OCI-LY3 (cell line): Measurements from ENCODE around the gene IRGQ.

Experiments used
- H2AFZ ChIP-seq: fragments of 200-600, 300-600 bp; shearing (Covaris generic); 2 replicates; pipeline ENCODE4 v1.6.0; 2014; ENCODE audit warnings: antibody characterized with exemption, low read depth, low read length
- H3K27ac ChIP-seq: fragments of 200-600, 300-600 bp; sonication (generic); 2 replicates; pipeline ENCODE4 v1.5.1; 2014; ENCODE audit warnings: mild to moderate bottlenecking, low read length, moderate library complexity, mixed read lengths
- H3K27me3 ChIP-seq: fragments of 200-600, 300-600 bp; sonication (generic); 2 replicates; pipeline ENCODE4 v1.6.1; 2014; ENCODE audit warnings: low read depth, low read length, mixed read lengths
- H3K36me3 ChIP-seq: fragments of 200-600, 300-600 bp; sonication (generic); replicated peaks from 2 replicates; pipeline ENCODE3; 2014; ENCODE audit warnings: low read depth, low read length, mixed read lengths
- H3K4me1 ChIP-seq: fragments of 300-600, 200-600 bp; sonication (generic); 2 replicates; pipeline ENCODE4 v1.6.1; 2014; ENCODE audit warnings: low read length, mixed read lengths
- H3K4me2 ChIP-seq: fragments of 200-600, 300-600 bp; sonication (generic); 2 replicates; pipeline ENCODE4 v1.6.1; 2014; ENCODE audit warnings: low read length, mixed read lengths
- H3K4me3 ChIP-seq: fragments of 300-600, 200-600 bp; sonication (generic); 2 replicates; pipeline ENCODE4 v1.5.1; 2014; ENCODE audit warnings: antibody characterized with exemption, mild to moderate bottlenecking, low read length, moderate library complexity
- H3K79me2 ChIP-seq: fragments of 300-600, 200-600 bp; shearing (Covaris generic); 2 replicates; pipeline ENCODE4 v1.6.1; 2014; ENCODE audit warnings: mild to moderate bottlenecking, low read length, mixed read lengths
- H3K9ac ChIP-seq: fragments of 300-600, 200-600 bp; shearing (Covaris generic); 2 replicates; pipeline ENCODE4 v1.6.0; 2014; ENCODE audit warnings: mild to moderate bottlenecking, low read length, moderate library complexity
- H3K9me3 ChIP-seq: fragments of 200-600, 300-600 bp; shearing (Covaris generic); 2 replicates; pipeline ENCODE4 v1.6.1; 2014; ENCODE audit warnings: low read length, mixed read lengths; ENCODE audit not compliant: insufficient read depth
- H4K20me1 ChIP-seq: fragments of 200-600, 300-600 bp; sonication (generic); 2 replicates; pipeline ENCODE4 v1.6.1; 2016; ENCODE audit warnings: low read length, mixed read lengths; ENCODE audit not compliant: insufficient read depth
- EZH2phosphoT487 ChIP-seq: fragments of 200-600 bp; shearing (Covaris generic); IDR thresholded peaks from 2 replicates; pipeline ENCODE4 v1.6.1; 2018; ENCODE audit warnings: antibody characterized with exemption, mixed run types, low read depth
- TF ChIP-seq, protein P1 (sequence below): fragments of 200-600, 300-600 bp; sonication (generic); IDR thresholded peaks from 2 replicates; pipeline ENCODE4 v1.5.1; 2014; ENCODE audit warnings: antibody characterized with exemption, low read length, low read depth

IRGQ gene

DNA sequence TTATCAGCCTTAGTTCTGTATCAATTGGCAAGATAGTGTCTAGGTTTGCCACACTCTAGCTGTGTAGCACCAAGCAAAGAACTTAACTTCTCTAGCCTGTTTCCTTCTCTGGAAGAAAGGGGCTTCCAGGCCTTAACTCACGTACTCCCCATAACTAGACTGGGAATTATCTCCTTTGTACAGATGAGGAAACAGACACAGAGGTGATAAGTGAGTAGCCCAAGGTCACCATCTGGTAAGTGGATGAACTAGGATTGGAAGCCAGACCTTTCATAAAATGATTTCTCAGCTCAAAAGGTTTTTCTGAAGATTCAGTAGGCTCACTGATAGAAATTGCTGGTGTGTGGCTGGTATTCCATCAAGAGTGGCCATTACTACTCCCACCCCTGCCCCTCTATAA is 20.4 kb upstream of the IRGQ start:
- H3K9ac ChIP-seq, result no peak overlapping the region
- no peak overlapping the region for H2AFZ ChIP-seq
- H3K36me3 ChIP-seq, result peaks cover 12% of the 10 kb centered on the region
- H3K9me3 ChIP-seq, result no peaks in the 10 kb centered on the region
- TF ChIP-seq, protein P1, sequence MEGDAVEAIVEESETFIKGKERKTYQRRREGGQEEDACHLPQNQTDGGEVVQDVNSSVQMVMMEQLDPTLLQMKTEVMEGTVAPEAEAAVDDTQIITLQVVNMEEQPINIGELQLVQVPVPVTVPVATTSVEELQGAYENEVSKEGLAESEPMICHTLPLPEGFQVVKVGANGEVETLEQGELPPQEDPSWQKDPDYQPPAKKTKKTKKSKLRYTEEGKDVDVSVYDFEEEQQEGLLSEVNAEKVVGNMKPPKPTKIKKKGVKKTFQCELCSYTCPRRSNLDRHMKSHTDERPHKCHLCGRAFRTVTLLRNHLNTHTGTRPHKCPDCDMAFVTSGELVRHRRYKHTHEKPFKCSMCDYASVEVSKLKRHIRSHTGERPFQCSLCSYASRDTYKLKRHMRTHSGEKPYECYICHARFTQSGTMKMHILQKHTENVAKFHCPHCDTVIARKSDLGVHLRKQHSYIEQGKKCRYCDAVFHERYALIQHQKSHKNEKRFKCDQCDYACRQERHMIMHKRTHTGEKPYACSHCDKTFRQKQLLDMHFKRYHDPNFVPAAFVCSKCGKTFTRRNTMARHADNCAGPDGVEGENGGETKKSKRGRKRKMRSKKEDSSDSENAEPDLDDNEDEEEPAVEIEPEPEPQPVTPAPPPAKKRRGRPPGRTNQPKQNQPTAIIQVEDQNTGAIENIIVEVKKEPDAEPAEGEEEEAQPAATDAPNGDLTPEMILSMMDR, result no peak
- no peak for TF ChIP-seq EZH2phosphoT487
- H3K4me2 ChIP-seq, result no peak overlapping the region
- no peak overlapping the region for H3K27ac ChIP-seq
- peaks cover 24% of the 10 kb centered on the region for H3K79me2 ChIP-seq
- H3K27me3 ChIP-seq, result no peaks in the 10 kb centered on the region
- peaks cover 5% of the 10 kb centered on the region for H3K4me1 ChIP-seq
- H4K20me1 ChIP-seq, result no peaks in the 10 kb centered on the region
- no peak overlapping the region for H3K4me3 ChIP-seq

DNA sequence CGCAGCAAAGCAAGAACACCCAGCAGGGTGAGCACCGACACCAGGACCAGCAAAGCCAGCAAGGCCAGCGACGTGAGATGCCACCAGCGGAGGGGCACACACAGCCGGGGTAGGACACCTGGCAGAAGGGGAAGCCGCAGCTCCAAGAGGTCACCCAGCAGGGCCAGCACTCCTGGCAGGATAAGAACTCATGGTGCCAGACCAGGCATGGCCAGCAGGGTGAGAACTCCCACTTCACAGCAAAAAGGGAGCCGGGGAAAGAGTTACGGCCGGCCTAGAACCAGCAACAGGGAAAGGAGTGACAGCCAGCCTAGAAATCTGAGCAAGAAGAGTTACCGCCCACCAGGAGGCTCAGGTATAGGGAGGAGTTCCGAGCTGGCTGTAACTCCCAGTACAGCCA is 16.4 kb upstream of the IRGQ start:
- no peak overlapping the region for H3K27ac ChIP-seq
- H3K9me3 ChIP-seq, result no peaks in the 10 kb centered on the region
- no peak overlapping the region for H3K4me2 ChIP-seq
- no peaks in the 10 kb centered on the region for H3K4me1 ChIP-seq
- H4K20me1 ChIP-seq, result no peaks in the 10 kb centered on the region
- peaks cover 10% of the 10 kb centered on the region for H3K36me3 ChIP-seq
- no peak overlapping the region for H3K4me3 ChIP-seq
- H3K79me2 ChIP-seq, result no peaks in the 10 kb centered on the region; the same call in 1 of the 2 replicates
- TF ChIP-seq EZH2phosphoT487, result no peak
- H3K9ac ChIP-seq, result no peak overlapping the region
- H3K27me3 ChIP-seq, result no peaks in the 10 kb centered on the region
- no peak overlapping the region for H2AFZ ChIP-seq

DNA sequence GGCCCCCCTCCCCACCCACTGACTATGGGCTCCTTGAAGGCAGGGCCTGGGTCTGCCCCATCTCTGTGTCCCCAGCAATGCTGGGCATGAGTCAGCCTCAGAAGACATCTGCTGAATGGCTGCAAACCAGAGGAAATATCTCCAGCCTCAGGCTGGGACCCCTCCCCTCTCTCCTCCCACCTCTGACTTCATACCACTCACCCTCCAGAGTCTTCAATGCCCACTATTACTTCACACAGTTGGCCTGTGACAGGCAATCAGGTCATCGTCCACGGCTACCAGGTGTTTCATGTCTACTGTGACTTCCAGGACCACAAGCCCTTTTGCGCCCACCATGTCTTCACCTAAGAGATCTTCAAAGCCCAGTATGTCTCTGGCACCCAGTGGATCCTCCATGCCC is 15.9 kb upstream of the IRGQ start, which contains the start of gene SRRM5:
Gene SRRM5 (plus strand): TSS at position 301 of the 400 bp plus-strand sequence. CDS start 34 bp downstream, at position 335.
- Histone ChIP-seq H3K27me3 (no peaks in the 10 kb centered on the region), H3K27ac (no peak within 1 kb of the TSS), H3K9ac (no peak within 1 kb of the TSS), H3K79me2 (no peaks in the 10 kb centered on the region), H3K4me3 (no peak within 1 kb of the TSS), H3K9me3 (no peaks in the 10 kb centered on the region), H3K36me3 (peaks cover 11% of the 10 kb centered on the region), H2AFZ (no peak within 1 kb of the TSS), H3K4me2 (no peak within 1 kb of the TSS), H4K20me1 (no peaks in the 10 kb centered on the region), H3K4me1 (no peaks in the 10 kb centered on the region)
- TF ChIP-seq EZH2phosphoT487, result no peak
- TF ChIP-seq, protein P1, result no peak

DNA sequence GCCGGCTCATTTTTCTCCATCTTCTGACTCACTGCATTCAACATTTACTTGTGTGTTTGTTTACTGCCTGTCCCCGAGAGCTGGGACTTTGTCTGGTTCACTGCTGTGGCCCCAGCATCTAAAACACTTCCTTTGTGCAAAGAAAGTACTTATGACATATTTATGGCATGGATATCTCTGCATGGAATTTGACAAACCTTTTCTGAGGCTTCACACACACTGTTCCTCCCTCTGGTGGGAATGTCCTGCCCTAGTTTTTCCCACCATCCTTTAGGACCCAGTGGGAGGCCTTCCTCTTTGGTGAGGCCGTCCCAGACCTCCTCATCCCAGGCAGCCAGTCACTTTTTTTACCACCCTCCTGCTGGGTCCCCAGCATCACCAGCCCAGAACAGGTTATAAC is 14.6 kb upstream of the IRGQ start:
- Histone ChIP-seq H3K9ac (no peak overlapping the region), H3K27me3 (no peaks in the 10 kb centered on the region), H3K27ac (no peak overlapping the region), H3K4me1 (no peaks in the 10 kb centered on the region), H4K20me1 (no peaks in the 10 kb centered on the region), H3K36me3 (peaks cover 14% of the 10 kb centered on the region), H2AFZ (no peak overlapping the region), H3K9me3 (no peaks in the 10 kb centered on the region), H3K79me2 (no peaks in the 10 kb centered on the region), H3K4me2 (no peak overlapping the region), H3K4me3 (no peak overlapping the region)
- TF ChIP-seq, protein P1, result no peak
- no peak for TF ChIP-seq EZH2phosphoT487
